K562 (cell line): ENCODE results near the gene FAM240A. TPM values are rescaled to one million over a fixed set of nuclear protein-coding genes. Genes with fewer than 3 reads are reported as not detected.

Experiments used
- CREB1 ChIP-seq, 2 experiments: sonication (generic) in 1 of 2; formaldehyde crosslinking in 1 of 2; IDR thresholded peaks; 2 replicates each; pipeline versions ENCODE4 v1.6.1 to v1.8.0; 2012 to 2022; ENCODE audit warnings: inconsistent platforms in 1 of 2, mild to moderate bottlenecking in 1 of 2, missing genetic modification reagents in 1 of 2, moderate library complexity in 1 of 2
- ELF2 ChIP-seq: fragments of 250-450 bp; sonication (Bioruptor Pico); IDR thresholded peaks from 2 replicates; pipeline ENCODE4 v1.5.0; 2021; ENCODE audit warnings: mild to moderate bottlenecking
- RREB1 ChIP-seq: fragments of 250-450 bp; sonication (Bioruptor Pico); IDR thresholded peaks from 2 replicates; pipeline ENCODE4 v1.4.0; 2020
- ZNF407 ChIP-seq: fragments of 450-650 bp; IDR thresholded peaks from 2 replicates; pipeline ENCODE4 v1.6.1; 2016; ENCODE audit warnings: low read depth
- polyA plus RNA-seq, 8 experiments: library from polyadenylated mRNA; depleted of rRNA in 4 of 8; stranded (reverse) in 5 of 8; unstranded in 3 of 8; fragments of >200 nt; fragmentation: Nextera tagmentation in 2 of 8; fragmentation: Illumina TruSeq in 1 of 8; extraction: Ambion mirVana in 2 of 8; extraction: Trizol in 1 of 8; gene quantifications; 2 replicates each; pipeline versions ENCODE4 v1.2.1 to v1.2.3, GENCODE V29; 2011 to 2014; ENCODE audit warnings: inconsistent platforms in 1 of 8, missing spikeins in 1 of 8
- total RNA-seq, 7 experiments: library from RNA; depleted of rRNA in 6 of 7; stranded (reverse); fragments of >200 nt in 6 of 7; fragmentation: Illumina TruSeq in 2 of 7; extraction: Trizol in 2 of 7; gene quantifications; 2 replicates each; pipeline versions ENCODE4 v1.2.1 to v1.2.3, GENCODE V29; 2011 to 2021; ENCODE audit warnings: low replicate concordance in 1 of 7
- TF ChIP-seq, protein P1 (sequence below): fragments of 450-650 bp; formaldehyde crosslinking; conservative IDR thresholded peaks from 2 replicates; pipeline ENCODE4 v1.4.0; 2022; ENCODE audit warnings: mild to moderate bottlenecking, missing genetic modification characterization

Gene FAM240A
- total and polyA plus RNA-seq, 9 of the 15 experiments (the other 6 are each of a cell fraction or from before 2014, with no cell fraction given), result not detected

- no peak for TF ChIP-seq ZNF407
- TF ChIP-seq, protein P1, sequence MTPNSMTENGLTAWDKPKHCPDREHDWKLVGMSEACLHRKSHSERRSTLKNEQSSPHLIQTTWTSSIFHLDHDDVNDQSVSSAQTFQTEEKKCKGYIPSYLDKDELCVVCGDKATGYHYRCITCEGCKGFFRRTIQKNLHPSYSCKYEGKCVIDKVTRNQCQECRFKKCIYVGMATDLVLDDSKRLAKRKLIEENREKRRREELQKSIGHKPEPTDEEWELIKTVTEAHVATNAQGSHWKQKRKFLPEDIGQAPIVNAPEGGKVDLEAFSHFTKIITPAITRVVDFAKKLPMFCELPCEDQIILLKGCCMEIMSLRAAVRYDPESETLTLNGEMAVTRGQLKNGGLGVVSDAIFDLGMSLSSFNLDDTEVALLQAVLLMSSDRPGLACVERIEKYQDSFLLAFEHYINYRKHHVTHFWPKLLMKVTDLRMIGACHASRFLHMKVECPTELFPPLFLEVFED (CRISPR knock-in tag), result no peak
- no peak for TF ChIP-seq ELF2
- TF ChIP-seq CREB1 (IDR thresholded peaks at IDR 0.05), result no peak
- TF ChIP-seq CREB1 (CRISPR knock-in tag; IDR thresholded peaks at IDR 0.05), result no peak
- no peak for TF ChIP-seq RREB1 (CRISPR knock-in tag)
Observed at GRCh38 chr3:46668591-46668990, 56.3 kb downstream of the FAM240A start (continued).
